Activated CD8-positive, alpha-beta T cell treated with anti-CD3 and anti-CD28 coated beads for 36 hours (primary cell): ENCODE data around the gene EFCAB8. TPM values are rescaled to one million over a fixed set of nuclear protein-coding genes. Genes with fewer than 3 reads are reported as not detected.

Experiments
- ATAC-seq: fragments of 200-7000 bp; cut with Tn5 transposase; one replicate; pipeline ENCODE4 v1.10.0; 2021; ENCODE audit warnings: mild to moderate bottlenecking, moderate library complexity
- CTCF ChIA-PET: fragments of 350-600 bp; sonication (Branson Sonifier 250); formaldehyde crosslinking; loops from one replicate; lab custom pipeline; 2021; ENCODE audit warnings: antibody characterized with exemption; lab: Charles Lee
- POLR2A ChIA-PET: fragments of 350-600 bp; sonication (Branson Sonifier 250); formaldehyde crosslinking; loops from one replicate; lab custom pipeline; 2021; ENCODE audit warnings: antibody characterized with exemption; lab: Charles Lee
- DNase-seq: peaks from one replicate; pipeline ENCODE4 v3.0.0-alpha.2; 2020
- H3K27ac Mint-ChIP-seq: one replicate; pipeline ENCODE4 v1.8.0; 2021; ENCODE audit warnings: mild to moderate bottlenecking, mixed read lengths
- H3K27me3 Mint-ChIP-seq: one replicate; pipeline ENCODE4 v1.8.0; 2021; ENCODE audit warnings: mixed read lengths
- H3K36me3 Mint-ChIP-seq: one replicate; pipeline ENCODE4 v1.8.0; 2021; ENCODE audit warnings: low read depth, mixed read lengths
- H3K4me1 Mint-ChIP-seq: one replicate; pipeline ENCODE4 v1.8.0; 2021; ENCODE audit warnings: low read depth, mixed read lengths
- H3K4me3 Mint-ChIP-seq: one replicate; pipeline ENCODE4 v1.8.0; 2021; ENCODE audit warnings: mild to moderate bottlenecking, moderate library complexity, mixed read lengths
- H3K9me3 Mint-ChIP-seq: one replicate; pipeline ENCODE4 v1.8.0; 2021; ENCODE audit warnings: mixed read lengths
- CTCF ChIP-seq: fragments of 200-600 bp; IDR thresholded peaks from one replicate; pipeline ENCODE4 v1.8.0; 2022; ENCODE audit warnings: antibody characterized with exemption, mild to moderate bottlenecking
- intact Hi-C: fragments of 100-400 bp; cut with micrococcal nuclease; formaldehyde crosslinking; loops from one replicate; pipeline ENCODE4 v1.10.0; 2022
- total RNA-seq, 2 experiments: library from RNA; stranded (reverse); gene quantifications; one replicate each; pipeline ENCODE4 v1.2.3, GENCODE V29; 2021

EFCAB8 gene
- total RNA-seq, 2 experiments from 2014 or later = 0.89 to 0.92 TPM

- POLR2A ChIA-PET = interaction anchor here (0.7 to 2.6 kb wide), 8 partner anchors 10 to 456 kb away, joined by 3 to 17 read pairs (median 4); no protein-coding TSS in a partner anchor
- H3K4me1 Mint-ChIP-seq = peaks cover 39% of the 10 kb centered on the region
Observed at GRCh38 chr20:32819992-32820697, 38.6 kb upstream of the EFCAB8 start.

GRCh38 chr20:32820698-32821377 lies 37.9 kb upstream of the EFCAB8 start:
- no peak for ATAC-seq
- Mint-ChIP-seq H3K9me3 (no peaks in the 10 kb centered on the region), H3K27ac (peak overlapping the region; percentile 98), H3K36me3 (peaks cover 20% of the 10 kb centered on the region), H3K27me3 (no peaks in the 10 kb centered on the region), H3K4me3 (peak overlapping the region; percentile 98), H3K4me1 (peaks cover 42% of the 10 kb centered on the region)
- no peak for TF ChIP-seq CTCF
- ChIA-PET POLR2A (interaction anchor here (0.7 to 2.6 kb wide), 9 partner anchors 10 to 456 kb away, joined by 3 to 17 read pairs (median 4); no protein-coding TSS in a partner anchor), CTCF (interaction anchor here (0.6 to 1.7 kb wide), 5 partner anchors 9 to 43 kb away, joined by 3 to 7 read pairs (median 5); no protein-coding TSS in a partner anchor)
- DNase-seq = peak; percentile 22
- intact Hi-C loops = no loop called here

More at GRCh38 chr20:32819992-32820697, 38.6 kb upstream of the EFCAB8 start:
- Mint-ChIP-seq H3K27ac (peak overlapping the region; percentile 98), H3K27me3 (no peaks in the 10 kb centered on the region), H3K9me3 (no peaks in the 10 kb centered on the region), H3K36me3 (peaks cover 18% of the 10 kb centered on the region), H3K4me3 (peak overlapping the region; percentile 98)
- peak; percentile 82 for ATAC-seq
- intact Hi-C loops = no loop called here
- CTCF ChIA-PET = interaction anchor here (0.7 to 1.7 kb wide), 7 partner anchors 9 to 147 kb away, joined by 3 to 7 read pairs (median 3); no protein-coding TSS in a partner anchor
- TF ChIP-seq CTCF = no peak
- DNase-seq = peak; percentile 83

GRCh38 chr20:32822225-32822624 lies 36.5 kb upstream of the EFCAB8 start:
- TF ChIP-seq CTCF = no peak
- H3K4me1 Mint-ChIP-seq = peaks cover 46% of the 10 kb centered on the region
- no peak for ATAC-seq

GRCh38 chr20:32823078-32823477 lies 35.6 kb upstream of the EFCAB8 start:
- DNase-seq = peak; percentile 49
- intact Hi-C loops = no loop called here
- Mint-ChIP-seq H3K27me3 (no peaks in the 10 kb centered on the region), H3K4me1 (peaks cover 49% of the 10 kb centered on the region), H3K36me3 (peaks cover 32% of the 10 kb centered on the region), H3K9me3 (no peaks in the 10 kb centered on the region), H3K4me3 (peak overlapping the region; percentile 5), H3K27ac (peak overlapping the region; percentile 60)
- POLR2A ChIA-PET = interaction anchor here (1.4 kb wide), 1 partner anchor 10 kb away, joined by 6 read pairs; no protein-coding TSS in a partner anchor
- ATAC-seq = no peak
- peak; percentile 19 for TF ChIP-seq CTCF
- CTCF ChIA-PET = no interaction called here

More at GRCh38 chr20:32822225-32822624, 36.5 kb upstream of the EFCAB8 start:
- intact Hi-C loops = no loop called here
- ChIA-PET CTCF (interaction anchor here (1.0 to 1.7 kb wide), 4 partner anchors 8 to 124 kb away, joined by 3 to 7 read pairs (median 4); no protein-coding TSS in a partner anchor), POLR2A (interaction anchor here (1.0 to 2.3 kb wide), 4 partner anchors 11 to 27 kb away, joined by 3 to 8 read pairs (median 4); no protein-coding TSS in a partner anchor)
- Mint-ChIP-seq H3K27ac (no peak overlapping the region), H3K9me3 (no peaks in the 10 kb centered on the region), H3K36me3 (peaks cover 26% of the 10 kb centered on the region), H3K4me3 (peak overlapping the region; percentile 98), H3K27me3 (no peaks in the 10 kb centered on the region)
- DNase-seq = no peak
